Adrenal gland (tissue), 5 donors: Measurements from ENCODE around the gene PTDSS2.

Experiments used
- CTCF ChIP-seq, 6 experiments: fragments of 450-650 bp in 4 of 6; fragments of 200-600 bp in 2 of 6; sonication (generic) in 1 of 6; IDR thresholded peaks; 1 replicate in 5 of 6; 2 replicates in 1 of 6; pipeline versions ENCODE4 v1.5.1 to v1.8.0; 2016 to 2021; ENCODE audit warnings: antibody characterized with exemption in 6 of 6, mild to moderate bottlenecking in 2 of 6, moderate library complexity in 1 of 6
- POLR2A ChIP-seq, 2 donors: fragments of 450-650 bp; IDR thresholded peaks; one replicate each; pipeline ENCODE4 v1.6.1; 2017; ENCODE audit warnings: antibody characterized with exemption in 2 of 2, mild to moderate bottlenecking in 2 of 2, moderate library complexity in 1 of 2
- donor health status: DM: no; HTN: no; CAD: no.

- TF ChIP-seq CTCF (IDR thresholded peaks at IDR 0.05) (no peak), POLR2A (IDR thresholded peaks at IDR 0.05) (no peak)
Observed at GRCh38 chr11:457111-457760, 7.2 kb downstream of the PTDSS2 start.
